K562 (cell line): Measurements from ENCODE around the gene ZNF593OS. TPM values are rescaled to one million over a fixed set of nuclear protein-coding genes. Genes with fewer than 3 reads are reported as not detected.

ENCODE experiments used
- ARID3A ChIP-seq: IDR thresholded peaks from 2 replicates; pipeline ENCODE4 v1.6.1; 2012; ENCODE audit warnings: low read depth, low read length, improper control_type of control experiment, borderline replicate concordance
- ATF2 ChIP-seq: sonication (generic); formaldehyde crosslinking; IDR thresholded peaks from 2 replicates; pipeline ENCODE4 v1.8.1; 2022; ENCODE audit warnings: missing genetic modification reagents
- CBX3 ChIP-seq, 2 experiments: IDR thresholded peaks; 1 replicate in 1 of 2; 2 replicates in 1 of 2; pipeline ENCODE4 v1.6.1; 2012; ENCODE audit warnings: inconsistent platforms in 2 of 2, low read length in 2 of 2, borderline replicate concordance in 1 of 2, control low read depth in 1 of 2
- FOXK1 ChIP-seq: sonication (generic); formaldehyde crosslinking; IDR thresholded peaks from 2 replicates; pipeline ENCODE4 v1.8.0; 2022; ENCODE audit warnings: missing genetic modification reagents, mild to moderate bottlenecking, borderline replicate concordance
- HDAC1 ChIP-seq, 2 experiments: fragments of 450-650 bp; IDR thresholded peaks; 2 replicates each; pipeline ENCODE4 v1.6.1; 2016 to 2017; ENCODE audit warnings: inconsistent platforms in 1 of 2, mild to moderate bottlenecking in 1 of 2, moderate library complexity in 1 of 2
- HLTF ChIP-seq: fragments of 450-650 bp; IDR thresholded peaks from 2 replicates; pipeline ENCODE4 v1.6.1; 2016
- IRF9 ChIP-seq: fragments of 450-650 bp; IDR thresholded peaks from 2 replicates; pipeline ENCODE4 v1.6.1; 2016; ENCODE audit warnings: missing biosample characterization, missing genetic modification characterization
- KLF16 ChIP-seq: IDR thresholded peaks from 2 replicates; pipeline ENCODE4 v1.6.1; 2016; ENCODE audit warnings: antibody characterized with exemption
- MCM2 ChIP-seq: fragments of 450-650 bp; IDR thresholded peaks from 2 replicates; pipeline ENCODE4 v1.6.1; 2017; ENCODE audit warnings: low read depth, mild to moderate bottlenecking
- MEIS2 ChIP-seq: fragments of 450-650 bp; IDR thresholded peaks from 2 replicates; pipeline ENCODE4 v1.6.1; 2014; ENCODE audit warnings: mild to moderate bottlenecking; ENCODE audit not compliant: partially characterized antibody
- MLX ChIP-seq, 2 experiments: fragments of 450-650 bp in 1 of 2; sonication (generic) in 1 of 2; formaldehyde crosslinking; conservative IDR thresholded peaks; 2 replicates each; pipeline versions ENCODE4 v1.4.0 to v1.8.1; 2020 to 2022; ENCODE audit warnings: mild to moderate bottlenecking in 1 of 2, missing genetic modification reagents in 1 of 2
- MTF1 ChIP-seq: fragments of 250-450 bp; sonication (Bioruptor Pico); IDR thresholded peaks from 2 replicates; pipeline ENCODE4 v1.9.0; 2021; ENCODE audit warnings: moderate library complexity, mild to moderate bottlenecking, inconsistent platforms, borderline replicate concordance
- SIN3A ChIP-seq, 2 experiments: fragments of 150-350 bp in 1 of 2; IDR thresholded peaks; 2 replicates each; pipeline ENCODE4 v1.6.1; 2011 to 2016; ENCODE audit warnings: borderline replicate concordance in 2 of 2, low read depth in 2 of 2, low read length in 2 of 2, mild to moderate bottlenecking in 2 of 2, moderate library complexity in 2 of 2; ENCODE audit not compliant: control insufficient read depth in 1 of 2
- ZKSCAN8 ChIP-seq: fragments of 200-800 bp; sonication (Bioruptor generic); IDR thresholded peaks from 2 replicates; pipeline ENCODE4 v1.6.1; 2016; ENCODE audit warnings: missing genetic modification characterization, missing compliant biosample characterization
- ZNF280A ChIP-seq: fragments of 450-650 bp; IDR thresholded peaks from 2 replicates; pipeline ENCODE4 v1.6.1; 2018; ENCODE audit warnings: mild to moderate bottlenecking, low read depth; ENCODE audit not compliant: partially characterized antibody
- ZNF3 ChIP-seq: fragments of 250-450 bp; sonication (Bioruptor Pico); IDR thresholded peaks from 2 replicates; pipeline ENCODE4 v1.5.0; 2021; ENCODE audit warnings: mild to moderate bottlenecking, moderate library complexity
- ZNF655 ChIP-seq: fragments of 250-450 bp; sonication (Bioruptor Pico); IDR thresholded peaks from 2 replicates; pipeline ENCODE4 v1.5.0; 2021
- polyA plus RNA-seq, 8 experiments: library from polyadenylated mRNA; depleted of rRNA in 4 of 8; stranded (reverse) in 5 of 8; unstranded in 3 of 8; fragments of >200 nt; fragmentation: Nextera tagmentation in 2 of 8; fragmentation: Illumina TruSeq in 1 of 8; extraction: Ambion mirVana in 2 of 8; extraction: Trizol in 1 of 8; gene quantifications; 2 replicates each; pipeline versions ENCODE4 v1.2.1 to v1.2.3, GENCODE V29; 2011 to 2014; ENCODE audit warnings: inconsistent platforms in 1 of 8, missing spikeins in 1 of 8
- total RNA-seq, 7 experiments: library from RNA; depleted of rRNA in 6 of 7; stranded (reverse); fragments of >200 nt in 6 of 7; fragmentation: Illumina TruSeq in 2 of 7; extraction: Trizol in 2 of 7; gene quantifications; 2 replicates each; pipeline versions ENCODE4 v1.2.1 to v1.2.3, GENCODE V29; 2011 to 2021; ENCODE audit warnings: low replicate concordance in 1 of 7

ZNF593OS gene
- total and polyA plus RNA-seq, 9 of the 15 experiments (the other 6 are each of a cell fraction or from before 2014, with no cell fraction given), result 0.24 to 0.27 TPM; not detected in 7

- TF ChIP-seq MEIS2 (peak; percentile 27), MCM2 (no peak), FOXK1 (CRISPR knock-in tag) (peak; percentile 60; the same call in 1 of the 2 replicates), CBX3 (IDR thresholded peaks at IDR 0.05; ENCODE audit: borderline replicate concordance in 1 of 2, low read length in 2 of 2) (0 out of 3 replicates have a peak, but pooled peaks of 1 of the 2 experiments have one; percentile 74), MLX (CRISPR knock-in tag; conservative IDR thresholded peaks at IDR 0.05) (peak in 1 of 2 experiments; percentile 77; a peak in 2 of 4 replicates), ATF2 (CRISPR knock-in tag) (no peak), MTF1 (CRISPR knock-in tag) (0 out of 2 replicates have a peak, but pooled peaks have one; percentile 59), ZNF3 (CRISPR knock-in tag) (no peak), SIN3A (IDR thresholded peaks at IDR 0.05; ENCODE audit: borderline replicate concordance in 2 of 2, control insufficient read depth in 1 of 2, low read depth in 2 of 2, low read length in 2 of 2) (no peak; a peak in 1 of 4 replicates), ZNF655 (CRISPR knock-in tag) (no peak), KLF16 (no peak), HLTF (peak; percentile 22; the same call in 1 of the 2 replicates), ARID3A (no peak), ZKSCAN8 (CRISPR knock-in tag) (no peak), ZNF280A (no peak), IRF9 (tag) (no peak; the same call in 1 of the 2 replicates), HDAC1 (IDR thresholded peaks at IDR 0.05) (0 out of 4 replicates have a peak, but pooled peaks of 1 of the 2 experiments have one; percentile 55)
Measured at GRCh38 chr1:26161415-26162219, 10.0 kb downstream of the ZNF593OS start (continued).
